WTC11 (cell line): ENCODE results near the gene OCEL1. TPM values are rescaled to one million over a fixed set of nuclear protein-coding genes. Genes with fewer than 3 reads are reported as not detected.

Experiments used
- CDX4 ChIP-seq: fragments of 250-450 bp; sonication (Bioruptor Pico); IDR thresholded peaks from 2 replicates; pipeline ENCODE4 v1.9.0; 2021; ENCODE audit warnings: moderate library complexity, mild to moderate bottlenecking, inconsistent platforms, borderline replicate concordance
- CREB1 ChIP-seq: sonication (generic); formaldehyde crosslinking; IDR thresholded peaks from 2 replicates; pipeline ENCODE4 v1.8.0; 2023; ENCODE audit warnings: mild to moderate bottlenecking, missing genetic modification reagents
- E2F1 ChIP-seq: sonication (generic); formaldehyde crosslinking; IDR thresholded peaks from 2 replicates; pipeline ENCODE4 v1.8.0; 2022; ENCODE audit warnings: mild to moderate bottlenecking, missing genetic modification reagents
- E2F5 ChIP-seq: sonication (generic); formaldehyde crosslinking; IDR thresholded peaks from 2 replicates; pipeline ENCODE4 v1.8.1; 2022; ENCODE audit warnings: mild to moderate bottlenecking, moderate library complexity, missing genetic modification reagents
- ELF4 ChIP-seq: sonication (generic); formaldehyde crosslinking; IDR thresholded peaks from 2 replicates; pipeline ENCODE4 v1.8.1; 2022; ENCODE audit warnings: low read depth, mild to moderate bottlenecking, moderate library complexity, missing genetic modification reagents
- HMGXB4 ChIP-seq: sonication (generic); formaldehyde crosslinking; IDR thresholded peaks from 2 replicates; pipeline ENCODE4 v1.8.1; 2023; ENCODE audit warnings: mild to moderate bottlenecking, moderate library complexity, missing genetic modification reagents
- NR2C2 ChIP-seq: sonication (generic); formaldehyde crosslinking; IDR thresholded peaks from 2 replicates; pipeline ENCODE4 v1.8.0; 2022; ENCODE audit warnings: mild to moderate bottlenecking, missing genetic modification reagents
- PRDM15 ChIP-seq: sonication (generic); formaldehyde crosslinking; IDR thresholded peaks from 2 replicates; pipeline ENCODE4 v1.8.0; 2022; ENCODE audit warnings: missing genetic modification reagents
- PREB ChIP-seq: sonication (generic); formaldehyde crosslinking; IDR thresholded peaks from 2 replicates; pipeline ENCODE4 v1.8.1; 2022; ENCODE audit warnings: mild to moderate bottlenecking, missing genetic modification reagents, moderate library complexity, borderline replicate concordance
- SOX15 ChIP-seq: fragments of 250-450 bp; sonication (Bioruptor Pico); IDR thresholded peaks from 2 replicates; pipeline ENCODE4 v1.9.0; 2021; ENCODE audit warnings: mild to moderate bottlenecking
- TEAD1 ChIP-seq: sonication (generic); formaldehyde crosslinking; IDR thresholded peaks from 2 replicates; pipeline ENCODE4 v1.8.0; 2022; ENCODE audit warnings: mild to moderate bottlenecking, missing genetic modification reagents
- USF1 ChIP-seq: sonication (generic); formaldehyde crosslinking; IDR thresholded peaks from 2 replicates; pipeline ENCODE4 v1.8.0; 2022; ENCODE audit warnings: mild to moderate bottlenecking, missing genetic modification reagents
- ZMAT4 ChIP-seq: fragments of 250-450 bp; sonication (Bioruptor Pico); IDR thresholded peaks from 2 replicates; pipeline ENCODE4 v1.9.0; 2021; ENCODE audit warnings: mild to moderate bottlenecking
- ZNF138 ChIP-seq: sonication (generic); formaldehyde crosslinking; conservative IDR thresholded peaks from 2 replicates; pipeline ENCODE4 v1.8.1; 2022; ENCODE audit warnings: mild to moderate bottlenecking, moderate library complexity, missing genetic modification reagents
- ZNF263 ChIP-seq: sonication (generic); formaldehyde crosslinking; IDR thresholded peaks from 2 replicates; pipeline ENCODE4 v1.8.1; 2022; ENCODE audit warnings: low read depth, mild to moderate bottlenecking, moderate library complexity, missing genetic modification reagents
- ZNF423 ChIP-seq: fragments of 250-450 bp; sonication (Bioruptor Pico); IDR thresholded peaks from 2 replicates; pipeline ENCODE4 v2.1.2; 2022; ENCODE audit warnings: mild to moderate bottlenecking, moderate library complexity
- ZNF425 ChIP-seq: fragments of 250-450 bp; sonication (Bioruptor Pico); conservative IDR thresholded peaks from 2 replicates; pipeline ENCODE4 v1.9.0; 2021; ENCODE audit warnings: mild to moderate bottlenecking
- ZNF532 ChIP-seq: fragments of 250-450 bp; sonication (Bioruptor Pico); IDR thresholded peaks from 2 replicates; pipeline ENCODE4 v1.9.0; 2021; ENCODE audit warnings: mild to moderate bottlenecking, borderline replicate concordance
- total RNA-seq: library from RNA; stranded (reverse); gene quantifications from 3 replicates; pipeline ENCODE4 v1.2.3, GENCODE V29; 2021

The OCEL1 gene
- total RNA-seq, 1 experiment from 2014 or later: 34.0 TPM

- TF ChIP-seq PREB (CRISPR knock-in tag) (no peak), E2F5 (CRISPR knock-in tag) (no peak), ELF4 (CRISPR knock-in tag) (no peak), TEAD1 (0 out of 2 replicates have a peak, but pooled peaks have one; percentile 6), CDX4 (CRISPR knock-in tag) (no peak), HMGXB4 (CRISPR knock-in tag) (no peak), SOX15 (CRISPR knock-in tag) (no peak), ZMAT4 (CRISPR knock-in tag) (no peak), NR2C2 (CRISPR knock-in tag) (no peak), ZNF425 (no peak), ZNF263 (CRISPR knock-in tag) (peak; percentile 68; the same call in 1 of the 2 replicates), USF1 (CRISPR knock-in tag) (peak; percentile 52; the same call in 1 of the 2 replicates), ZNF532 (CRISPR knock-in tag) (no peak), CREB1 (CRISPR knock-in tag) (no peak), ZNF423 (CRISPR knock-in tag) (peak; percentile 27; the same call in 1 of the 2 replicates), E2F1 (CRISPR knock-in tag) (no peak), PRDM15 (peak; percentile 90), ZNF138 (CRISPR knock-in tag) (no peak)
These were observed 22.2 kb downstream of the OCEL1 start (continued) for GRCh38 chr19:17248011-17248776.
